22Rv1 (cell line): ENCODE data around the gene GLOD4.
A peak's percentile ranks its signal among the peaks of the same experiment; 100 is the strongest.
"Not testable (repeated sequence)": the region's sequence is repeated elsewhere in the genome, so short reads cannot be mapped to it uniquely, and the experiment has no call there.

Experiments used
- H3K27ac ChIP-seq: fragments of 450-650 bp; 2 replicates; pipeline ENCODE4 v1.5.1; 2017
- ZFX ChIP-seq: fragments of 450-650 bp; IDR thresholded peaks from 2 replicates; pipeline ENCODE4 v1.6.1; 2017; ENCODE audit warnings: antibody characterized with exemption, borderline replicate concordance
- TF ChIP-seq, protein P1 (sequence below): fragments of 450-650 bp; IDR thresholded peaks from 2 replicates; pipeline ENCODE4 v1.5.1; 2017; ENCODE audit warnings: mild to moderate bottlenecking

Gene GLOD4

DNA sequence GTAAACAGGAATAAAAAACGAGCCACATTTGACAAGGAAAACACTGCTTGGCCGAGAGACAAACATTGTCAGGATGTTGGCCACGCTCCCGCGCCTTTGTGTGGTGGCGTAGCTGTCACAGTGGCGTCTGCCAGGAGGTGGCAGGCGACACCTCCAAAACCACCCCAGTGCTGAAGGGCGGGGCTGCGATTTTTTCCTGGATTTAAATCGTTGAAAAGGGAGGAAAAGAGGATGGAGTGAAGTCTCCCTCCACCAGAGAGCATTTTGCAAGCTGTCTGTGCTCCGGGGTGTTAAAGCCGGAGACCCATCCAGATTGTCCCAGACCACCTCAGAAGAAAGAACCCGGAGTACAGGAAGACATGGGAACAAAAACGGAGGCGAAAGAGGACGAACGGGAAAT is 12.8 kb upstream of the GLOD4 start:
- no peak overlapping the region for H3K27ac ChIP-seq
- no peak for TF ChIP-seq ZFX
- TF ChIP-seq, protein P1, sequence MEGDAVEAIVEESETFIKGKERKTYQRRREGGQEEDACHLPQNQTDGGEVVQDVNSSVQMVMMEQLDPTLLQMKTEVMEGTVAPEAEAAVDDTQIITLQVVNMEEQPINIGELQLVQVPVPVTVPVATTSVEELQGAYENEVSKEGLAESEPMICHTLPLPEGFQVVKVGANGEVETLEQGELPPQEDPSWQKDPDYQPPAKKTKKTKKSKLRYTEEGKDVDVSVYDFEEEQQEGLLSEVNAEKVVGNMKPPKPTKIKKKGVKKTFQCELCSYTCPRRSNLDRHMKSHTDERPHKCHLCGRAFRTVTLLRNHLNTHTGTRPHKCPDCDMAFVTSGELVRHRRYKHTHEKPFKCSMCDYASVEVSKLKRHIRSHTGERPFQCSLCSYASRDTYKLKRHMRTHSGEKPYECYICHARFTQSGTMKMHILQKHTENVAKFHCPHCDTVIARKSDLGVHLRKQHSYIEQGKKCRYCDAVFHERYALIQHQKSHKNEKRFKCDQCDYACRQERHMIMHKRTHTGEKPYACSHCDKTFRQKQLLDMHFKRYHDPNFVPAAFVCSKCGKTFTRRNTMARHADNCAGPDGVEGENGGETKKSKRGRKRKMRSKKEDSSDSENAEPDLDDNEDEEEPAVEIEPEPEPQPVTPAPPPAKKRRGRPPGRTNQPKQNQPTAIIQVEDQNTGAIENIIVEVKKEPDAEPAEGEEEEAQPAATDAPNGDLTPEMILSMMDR = peak; percentile 83

DNA sequence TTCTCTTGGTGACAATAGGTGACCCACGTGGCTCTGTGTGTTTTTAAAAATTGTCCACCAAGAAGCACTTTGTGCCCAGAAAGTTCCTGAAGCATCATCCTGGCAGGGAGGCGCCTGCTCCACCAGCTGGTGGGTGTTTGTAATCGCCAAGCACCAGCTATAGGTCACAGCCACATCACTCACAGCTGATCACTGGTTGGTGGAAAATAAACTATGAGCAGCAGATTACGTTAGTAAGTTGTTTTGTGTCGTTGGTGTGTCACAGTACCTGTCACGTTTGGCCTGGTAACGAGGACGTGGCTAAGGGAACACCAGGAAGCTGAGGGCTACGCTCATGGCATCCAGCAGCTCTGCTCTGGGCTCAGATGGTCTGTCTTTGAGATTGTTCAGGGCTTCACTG is 10.2 kb upstream of the GLOD4 start:
- TF ChIP-seq ZFX = no peak
- TF ChIP-seq, protein P1 = no peak
- no peak overlapping the region for H3K27ac ChIP-seq

DNA sequence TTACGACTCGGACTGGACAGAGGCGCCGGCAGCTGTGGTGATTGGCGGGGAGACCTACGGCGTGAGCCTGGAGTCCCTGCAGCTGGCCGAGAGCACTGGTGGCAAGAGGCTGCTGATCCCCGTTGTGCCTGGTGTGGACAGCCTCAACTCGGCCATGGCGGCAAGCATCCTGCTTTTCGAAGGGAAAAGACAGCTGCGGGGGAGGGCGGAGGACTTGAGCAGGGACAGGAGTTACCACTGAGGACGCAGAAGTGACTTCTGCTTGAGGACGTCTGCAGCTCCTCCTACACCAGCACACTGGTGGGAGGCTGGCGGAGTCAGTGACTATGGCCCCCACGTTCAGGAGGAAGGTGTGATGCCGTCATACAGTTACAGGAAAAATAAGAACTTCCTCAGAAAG is 9.7 kb upstream of the GLOD4 start:
- no peak overlapping the region for H3K27ac ChIP-seq

DNA sequence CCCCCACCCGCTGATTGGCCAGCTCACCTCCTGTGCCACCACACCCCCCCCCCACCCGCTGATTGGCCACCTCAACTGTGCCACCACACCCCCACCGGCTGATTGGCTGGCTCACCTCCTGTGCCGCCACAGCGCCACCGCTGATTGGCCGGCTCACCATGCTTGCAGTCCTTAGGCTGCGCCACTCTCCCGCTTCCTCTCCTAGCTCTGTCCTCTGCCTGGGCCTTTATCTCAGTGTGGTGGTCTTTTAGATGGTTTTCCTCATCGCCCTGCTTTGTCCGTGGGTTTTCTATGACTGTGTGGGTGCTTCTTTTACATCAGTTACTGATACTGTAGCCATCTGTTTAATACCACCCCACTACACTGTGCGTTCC is 8.8 kb upstream of the GLOD4 start:
- not testable (repeated sequence) for H3K27ac ChIP-seq

More for the DNA sequence above, 9.7 kb upstream of the GLOD4 start:
- TF ChIP-seq, protein P1 = no peak
- no peak for TF ChIP-seq ZFX

DNA sequence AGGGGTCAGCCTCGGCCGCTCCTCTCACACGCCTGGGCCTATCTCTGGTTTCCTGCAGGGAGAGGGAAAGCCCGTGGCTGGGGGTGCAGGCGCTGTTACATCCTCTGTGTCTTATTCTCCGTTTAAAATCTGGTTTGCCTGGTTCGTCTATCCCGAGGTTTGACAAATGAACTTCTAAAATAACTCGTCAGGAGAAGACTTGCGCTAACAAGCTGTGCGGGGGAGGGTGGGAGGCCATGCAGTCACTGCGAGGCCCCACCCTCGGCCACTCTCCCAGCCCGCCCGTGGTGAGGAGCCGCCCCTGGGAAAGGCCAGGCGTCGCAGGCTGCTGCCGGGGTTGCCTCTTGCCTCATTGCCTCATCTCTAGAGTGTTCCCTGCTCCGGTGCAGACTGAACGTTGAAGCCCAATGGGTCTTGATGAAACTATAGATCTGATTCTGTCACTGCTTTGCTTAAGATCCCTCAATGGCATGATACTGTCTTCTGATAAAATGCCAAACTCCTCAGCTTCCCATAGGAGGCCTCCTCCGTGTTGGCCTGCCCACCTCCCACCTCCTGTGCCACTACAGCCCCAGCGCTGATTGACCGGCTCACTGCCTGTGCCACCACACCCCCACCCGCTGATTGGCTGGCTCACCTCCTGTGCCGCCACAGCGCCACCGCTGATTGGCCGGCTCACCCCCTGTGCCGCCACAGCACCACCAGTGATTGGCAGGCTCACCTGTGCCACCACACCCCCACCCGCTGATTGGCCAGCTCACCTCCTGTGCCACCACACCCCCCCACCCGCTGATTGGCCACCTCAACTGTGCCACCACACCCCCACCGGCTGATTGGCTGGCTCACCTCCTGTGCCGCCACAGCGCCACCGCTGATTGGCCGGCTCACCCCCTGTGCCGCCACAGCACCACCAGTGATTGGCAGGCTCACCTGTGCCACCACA is 8.1 kb upstream of the GLOD4 start:
- H3K27ac ChIP-seq = not testable (repeated sequence)

DNA sequence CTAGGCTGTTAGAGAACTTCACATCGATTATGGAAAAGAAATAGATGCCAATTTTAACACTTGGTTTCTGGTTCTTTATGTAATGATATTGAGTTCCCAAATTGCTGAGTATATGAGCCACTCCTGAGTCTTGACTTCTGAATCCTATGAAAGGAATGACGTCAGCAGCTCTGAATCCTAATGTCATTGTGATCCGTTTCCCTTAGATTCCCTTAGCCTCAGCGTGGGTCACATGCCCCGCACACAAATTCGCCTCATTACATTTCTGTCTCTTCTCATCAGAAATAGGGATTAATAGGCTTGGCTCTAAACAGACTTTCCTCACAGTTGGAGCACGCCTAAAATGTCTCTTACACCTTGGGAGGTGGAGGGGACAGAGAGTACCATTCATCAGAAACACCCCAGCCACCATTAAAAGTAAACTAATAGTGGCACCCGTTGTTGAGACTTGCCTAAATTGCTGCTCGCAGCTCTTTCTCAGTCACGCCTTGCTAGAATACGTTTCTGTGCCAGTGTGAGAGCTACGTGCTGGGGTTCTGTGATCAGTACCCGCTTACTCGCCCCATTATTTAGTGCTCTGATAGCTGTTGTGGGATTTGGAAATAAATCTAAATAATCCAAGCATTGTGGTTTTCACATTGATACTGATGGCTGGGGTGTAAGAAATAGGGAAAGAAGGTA is 7.2 kb upstream of the GLOD4 start:
- no peak overlapping the region for H3K27ac ChIP-seq
- TF ChIP-seq ZFX = no peak
- TF ChIP-seq, protein P1 = no peak

DNA sequence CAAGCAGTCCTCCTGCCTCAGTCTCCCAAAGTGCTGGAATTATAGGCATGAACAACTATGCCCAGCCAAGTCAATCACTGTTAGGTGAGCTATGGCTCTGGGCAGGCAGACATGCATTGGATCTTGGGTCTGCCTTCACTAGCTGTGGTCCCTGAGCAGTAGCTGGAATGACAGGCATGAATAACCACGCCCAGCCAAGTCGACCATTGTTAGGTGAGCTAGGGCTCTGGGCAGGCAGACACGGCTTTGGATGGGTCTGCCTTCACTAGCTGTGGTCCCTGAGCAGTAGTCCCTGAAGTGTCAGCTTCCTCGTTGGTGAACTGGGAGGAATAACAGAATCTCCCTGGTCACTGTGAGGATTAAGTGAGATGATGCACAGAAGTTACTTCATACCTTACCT is 6.5 kb upstream of the GLOD4 start:
- TF ChIP-seq, protein P1 = no peak
- TF ChIP-seq ZFX = no peak

DNA sequence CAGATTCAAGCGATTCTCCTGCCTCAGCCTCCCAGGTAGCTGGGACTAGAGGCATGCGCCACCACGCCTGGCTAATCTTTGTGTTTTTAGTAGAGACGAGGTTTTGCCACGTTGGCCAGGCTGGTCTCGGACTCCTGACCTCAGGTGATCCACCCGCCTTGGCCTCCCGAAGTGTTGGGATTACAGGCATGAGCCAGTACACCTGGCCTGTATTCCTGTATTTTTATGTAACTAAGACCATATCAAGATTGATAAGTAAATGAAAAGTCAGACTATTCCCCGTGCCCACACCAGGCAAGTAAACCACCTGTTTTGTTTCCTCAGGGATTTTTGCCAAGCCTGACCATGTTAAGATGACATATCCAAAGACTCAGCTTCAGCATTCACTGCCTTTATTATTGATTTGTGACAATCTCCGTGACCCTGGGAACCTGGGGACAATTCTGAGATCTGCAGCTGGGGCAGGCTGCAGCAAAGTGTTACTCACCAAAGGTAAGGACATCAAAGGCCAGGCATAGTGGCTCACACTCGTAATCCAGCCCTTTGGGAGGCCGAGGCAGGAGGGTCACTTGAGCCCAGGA is 5.7 kb upstream of the GLOD4 start:
- no peak overlapping the region for H3K27ac ChIP-seq
- TF ChIP-seq ZFX = no peak
- TF ChIP-seq, protein P1 = no peak

More for the DNA sequence above, 6.5 kb upstream of the GLOD4 start:
- H3K27ac ChIP-seq = no peak overlapping the region

DNA sequence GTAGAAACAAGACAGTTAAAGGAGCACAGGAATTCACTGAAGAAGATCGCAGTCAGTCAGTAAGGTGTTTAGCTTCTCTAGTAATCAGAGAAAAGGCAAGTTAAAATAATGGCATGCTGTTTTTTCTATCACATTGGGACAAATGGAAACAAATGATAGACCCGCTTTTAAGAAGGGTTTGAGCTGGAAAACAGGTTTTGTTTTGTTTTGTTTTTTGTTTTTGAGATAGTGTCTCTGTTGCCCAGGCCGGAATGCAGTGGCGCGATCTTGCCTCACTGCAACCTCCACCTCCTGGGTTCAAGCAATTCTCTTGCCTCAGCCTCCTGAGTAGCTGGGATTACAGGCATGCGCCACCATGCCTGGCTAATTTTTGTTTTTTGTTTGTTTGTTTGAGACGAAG is 3.8 kb upstream of the GLOD4 start:
- H3K27ac ChIP-seq = not testable (repeated sequence)
